HG02759 (cell line): Measurements from ENCODE around the gene AKAP6.
"Not testable (repeated sequence)": the region's sequence is repeated elsewhere in the genome, so short reads cannot be mapped to it uniquely, and the experiment has no call there.

Experiments used
- ATAC-seq: cut with Tn5 transposase; IDR thresholded peaks from one replicate; pipeline ENCODE4 v1.9.1; 2021; ENCODE audit warnings: mild to moderate bottlenecking, moderate library complexity; ENCODE audit not compliant: unreplicated experiment

Gene AKAP6

DNA sequence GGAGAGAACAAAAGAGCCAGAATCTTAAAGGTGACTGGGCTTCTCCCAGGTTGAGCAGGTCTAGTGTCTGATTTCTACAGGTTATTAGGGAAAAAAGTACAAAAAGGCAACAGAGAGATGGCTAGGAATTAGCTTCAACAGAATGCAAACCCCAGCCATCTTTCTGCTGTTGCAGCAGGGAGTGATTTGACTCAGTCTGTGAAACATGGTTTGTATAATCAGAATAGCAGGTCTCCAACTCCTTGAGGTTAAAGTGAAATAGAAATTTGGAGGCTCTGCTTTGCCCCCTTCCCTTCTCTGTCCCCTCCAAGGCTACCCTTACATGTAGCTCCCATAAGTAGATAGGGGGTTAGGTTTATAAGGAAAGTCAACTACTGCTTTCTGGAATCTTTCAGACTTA is 105.8 kb downstream of the AKAP6 start:
- no peak for ATAC-seq

DNA sequence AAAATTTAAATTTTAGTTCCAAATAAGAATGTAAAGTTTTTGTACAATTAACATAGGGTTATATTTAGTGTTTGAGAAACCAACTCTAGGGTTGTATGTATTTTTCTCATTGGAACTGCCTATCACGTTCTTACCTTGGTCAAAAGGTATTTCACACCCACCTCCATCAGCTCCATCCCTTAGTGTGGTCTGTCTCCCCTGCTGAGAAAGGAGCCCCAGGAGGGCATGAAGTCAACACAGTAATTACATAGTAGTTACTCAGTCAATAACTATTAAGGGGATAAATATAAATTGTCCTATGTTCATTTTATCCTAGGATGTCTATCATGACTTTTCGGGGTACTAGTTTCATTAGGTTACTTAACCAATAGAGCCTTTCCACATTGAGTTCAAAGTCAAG is 106.3 kb downstream of the AKAP6 start:
- ATAC-seq: no peak

DNA sequence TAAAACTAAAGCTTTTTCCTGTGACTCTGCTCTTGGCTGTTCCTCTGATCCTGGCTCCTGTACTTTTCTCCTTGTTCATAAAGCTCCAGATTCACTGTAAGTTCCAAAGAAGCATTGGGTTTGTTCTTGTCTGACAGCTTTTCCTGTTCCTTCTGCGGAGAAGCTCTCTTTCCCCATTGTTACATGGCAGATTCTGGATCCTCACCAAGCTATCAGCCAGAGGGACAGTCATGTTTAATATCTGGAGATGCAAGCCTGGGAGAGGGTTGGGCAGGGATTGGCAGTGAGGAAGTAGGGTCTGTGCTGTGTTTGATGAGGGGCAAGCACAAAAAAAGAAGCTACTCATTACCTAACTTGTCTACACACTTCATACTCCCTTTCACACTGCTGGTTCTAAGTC is 107.9 kb downstream of the AKAP6 start:
- no peak for ATAC-seq

DNA sequence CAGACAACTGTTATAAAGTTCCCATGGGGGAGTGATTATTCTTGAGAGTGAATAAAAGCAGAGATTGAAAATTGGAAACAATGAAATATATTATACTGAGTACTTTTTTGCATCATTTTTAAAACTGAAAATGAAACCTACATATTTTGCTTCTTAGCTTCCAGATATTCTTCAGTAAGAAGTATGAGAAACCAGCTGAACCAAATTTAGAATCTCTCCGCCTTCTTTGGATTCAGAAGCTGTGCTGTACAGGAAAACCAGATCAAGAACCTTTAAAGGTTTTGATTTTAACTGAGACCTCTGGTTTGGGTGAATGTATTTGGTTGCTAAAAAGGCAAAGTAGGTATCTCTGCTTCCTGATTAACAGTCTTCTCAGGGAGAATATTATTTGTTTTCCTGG is 109.4 kb downstream of the AKAP6 start:
- ATAC-seq: no peak

DNA sequence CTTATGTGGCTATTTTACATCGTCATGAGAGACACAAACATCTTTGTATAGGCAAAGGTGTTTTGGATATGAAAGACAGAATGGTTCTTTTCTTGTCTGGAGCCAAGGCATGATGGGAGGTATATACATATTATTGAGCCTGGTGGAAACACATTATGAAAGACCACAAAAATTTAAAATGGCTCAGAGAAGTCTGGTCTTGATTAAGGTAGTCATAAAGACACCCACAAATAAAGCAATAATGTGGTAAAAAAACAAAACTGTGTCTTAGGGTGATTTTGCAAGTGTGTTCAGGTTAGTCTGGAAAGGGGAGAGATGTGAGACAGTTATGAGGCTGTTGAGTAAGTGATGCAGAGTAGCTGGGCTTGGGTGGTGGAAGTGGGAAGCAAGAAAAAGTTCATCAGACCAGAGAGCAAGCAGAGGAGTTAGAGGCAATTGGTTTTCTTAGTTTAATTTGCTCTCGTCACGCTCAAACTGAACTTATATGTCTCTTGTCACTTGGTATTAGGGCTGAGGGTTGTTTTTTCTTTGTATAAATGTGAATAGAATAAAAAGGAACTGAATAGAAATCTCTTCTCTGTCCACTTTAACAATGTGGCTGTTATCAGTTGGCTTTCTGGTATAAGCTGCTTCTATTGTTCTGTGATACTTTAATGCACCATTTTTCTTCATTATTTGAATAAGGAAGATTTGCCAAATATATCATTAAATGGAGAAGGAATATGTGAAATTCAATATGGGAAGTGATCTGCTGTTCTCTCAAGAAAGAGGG is 115.0 kb downstream of the AKAP6 start:
- ATAC-seq: no peak

DNA sequence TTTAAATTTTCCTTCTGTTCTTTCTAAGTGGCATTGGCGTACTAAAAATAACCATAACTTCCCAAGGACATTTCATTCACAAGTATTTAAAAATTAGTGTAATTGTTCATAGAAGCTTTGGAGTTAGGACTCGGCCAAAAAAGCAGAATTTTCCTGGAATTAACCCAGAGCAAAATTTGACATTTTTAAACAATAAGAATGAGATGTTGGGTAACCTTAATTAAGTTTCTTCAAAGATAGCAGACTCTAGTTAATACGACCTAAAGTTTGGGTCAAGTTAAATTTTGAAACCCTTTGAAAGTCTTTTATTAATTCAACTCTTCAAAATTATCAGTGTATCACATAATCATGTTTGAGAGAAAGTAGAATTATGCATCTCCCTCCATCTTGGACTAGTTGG is 118.3 kb downstream of the AKAP6 start:
- no peak for ATAC-seq

DNA sequence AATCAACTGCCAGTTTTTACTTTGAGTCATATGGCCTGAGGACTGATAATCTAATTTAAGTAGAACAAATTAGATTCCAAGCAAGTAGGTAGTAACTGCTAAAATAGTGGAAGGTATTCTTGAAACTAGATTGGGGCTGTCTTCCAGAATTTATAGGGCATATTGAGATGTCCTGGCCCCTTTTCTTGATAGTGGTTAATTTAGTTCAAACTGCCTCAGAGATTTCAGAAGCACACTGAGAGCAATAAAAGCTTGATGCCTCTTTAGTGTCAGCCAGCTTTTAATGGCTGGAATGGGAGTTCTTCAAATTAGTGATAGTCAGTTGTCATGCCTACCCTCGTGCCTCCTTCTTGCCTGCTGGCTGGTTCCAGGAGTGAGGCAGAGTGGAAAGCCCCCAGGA is 120.5 kb downstream of the AKAP6 start:
- ATAC-seq: no peak

DNA sequence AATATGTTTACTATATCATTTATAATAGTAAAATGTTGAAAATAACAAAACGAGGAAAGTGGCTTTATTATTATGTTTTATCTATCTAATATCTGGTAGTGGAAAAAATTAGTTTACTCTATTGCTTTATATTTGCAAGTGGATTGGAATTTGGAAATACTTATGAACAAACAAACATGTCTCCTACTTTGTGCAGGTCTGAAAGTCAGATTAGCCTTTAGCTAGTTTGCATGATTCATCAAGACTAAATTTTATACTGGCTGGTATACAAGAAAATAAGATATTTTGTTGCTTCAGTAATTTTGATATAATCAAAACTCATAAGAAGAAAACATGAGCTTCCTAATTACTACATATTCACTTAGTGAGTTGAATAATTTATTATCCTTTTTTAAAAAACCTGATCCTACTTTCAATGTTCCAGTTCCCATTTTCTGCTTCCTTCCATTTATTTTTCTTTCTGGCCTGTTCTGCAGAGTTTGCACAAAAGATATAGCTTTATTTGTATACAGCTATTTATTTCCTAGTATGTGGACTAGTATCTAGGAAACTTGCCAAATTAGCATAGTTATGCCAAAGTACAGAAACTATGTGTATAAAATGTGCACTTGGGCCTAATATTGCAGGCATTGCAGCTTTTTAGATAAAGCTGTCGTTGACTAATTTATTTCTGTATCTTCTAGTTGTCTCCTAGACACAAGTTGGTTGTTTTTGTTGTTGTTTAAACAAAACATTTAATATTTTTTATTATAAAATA is 122.0 kb downstream of the AKAP6 start:
- ATAC-seq: no peak

DNA sequence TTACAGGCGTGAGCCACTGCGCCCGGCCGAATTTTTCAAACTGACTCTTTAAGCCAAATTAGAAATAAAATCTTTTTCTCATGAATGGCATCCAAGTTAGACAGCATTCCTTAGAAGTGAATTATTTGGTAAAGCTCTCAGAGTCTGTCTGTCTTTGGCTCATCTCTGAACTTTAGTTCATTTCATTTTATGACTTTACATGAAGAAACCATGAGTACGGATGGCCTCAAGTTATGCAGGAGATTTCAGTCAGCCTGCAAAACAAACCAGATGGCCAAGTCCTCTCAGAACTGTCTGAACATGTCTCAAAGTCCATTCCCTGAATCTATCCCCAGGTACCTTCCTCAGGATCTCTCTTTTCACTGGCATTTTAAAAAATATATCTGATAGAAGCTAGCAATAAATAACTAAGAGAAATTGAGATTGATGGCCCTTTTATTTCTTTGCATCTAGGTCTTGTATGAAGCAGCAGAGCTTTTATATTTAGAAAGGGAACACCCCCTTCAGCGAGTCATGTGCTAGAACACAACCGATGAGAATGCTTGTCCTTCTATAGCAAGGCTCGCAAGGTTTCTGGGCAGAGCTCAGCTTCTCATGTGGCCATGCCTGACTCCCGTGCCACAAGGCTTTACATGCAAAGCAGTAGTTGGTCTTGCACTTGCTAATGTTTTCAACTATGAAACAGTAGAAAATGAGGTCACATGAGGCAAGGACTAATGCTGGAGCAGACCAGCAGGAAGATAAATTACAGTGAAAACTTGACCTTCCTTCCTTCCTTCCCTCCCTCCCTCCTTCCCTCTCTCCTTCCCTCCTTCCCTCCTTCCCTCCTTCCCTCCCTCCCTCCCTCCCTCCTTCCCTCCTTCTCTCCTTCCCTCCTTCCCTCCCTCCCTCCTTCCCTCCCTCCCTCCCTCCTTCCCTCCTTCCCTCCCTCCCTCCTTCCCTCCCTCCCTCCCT is 125.0 kb downstream of the AKAP6 start:
- no peak for ATAC-seq

DNA sequence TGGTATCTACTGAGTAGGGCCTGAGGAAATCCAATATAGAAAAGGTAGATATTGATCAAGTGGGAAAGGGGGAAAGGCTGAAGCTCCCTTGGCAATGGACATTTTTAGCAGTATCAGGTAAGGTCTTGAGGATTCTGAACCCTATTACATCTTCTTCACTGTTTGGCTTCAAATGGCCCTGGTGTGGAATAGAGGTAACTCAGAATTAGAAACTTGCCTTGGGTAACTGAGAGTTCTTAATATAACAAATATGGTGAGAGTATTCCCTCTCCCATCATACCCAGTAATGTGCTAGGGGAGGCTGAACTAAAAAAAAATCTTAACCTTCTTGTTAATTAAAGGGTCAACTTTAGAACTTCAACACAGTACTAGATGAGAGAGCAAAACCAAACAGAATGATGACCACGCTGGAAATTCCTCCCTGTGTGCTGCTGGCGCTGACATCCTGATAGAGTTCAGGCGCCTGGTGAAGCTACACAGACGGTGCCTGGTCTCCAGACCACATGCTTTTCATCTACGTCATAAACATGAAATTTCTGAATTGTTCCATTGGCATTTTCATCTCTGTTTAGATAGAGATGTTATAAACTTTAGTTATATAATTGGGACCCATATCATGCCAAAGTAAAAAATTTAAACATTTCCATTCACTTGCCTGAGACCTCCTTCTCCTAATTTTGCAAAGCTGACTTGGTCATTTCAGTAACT is 128.3 kb downstream of the AKAP6 start:
- no peak for ATAC-seq

DNA sequence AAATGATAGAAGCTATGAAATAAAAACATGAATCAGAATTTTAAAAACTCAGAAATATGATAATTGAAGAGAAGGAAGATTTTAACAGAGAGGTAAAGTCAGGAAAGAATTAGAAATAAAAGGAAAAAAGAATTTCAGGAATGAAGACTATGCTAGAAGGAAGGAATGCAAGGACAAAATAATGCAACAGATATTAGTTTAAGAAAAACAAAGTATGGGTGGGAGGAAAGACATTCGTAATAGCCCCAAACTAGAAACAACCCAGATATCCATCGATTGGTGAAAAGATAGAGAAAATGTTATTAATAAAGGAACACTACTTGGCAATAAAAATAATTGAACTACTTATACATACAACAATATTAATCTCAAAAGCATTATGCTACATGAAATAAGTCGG is 129.6 kb downstream of the AKAP6 start:
- no peak for ATAC-seq

DNA sequence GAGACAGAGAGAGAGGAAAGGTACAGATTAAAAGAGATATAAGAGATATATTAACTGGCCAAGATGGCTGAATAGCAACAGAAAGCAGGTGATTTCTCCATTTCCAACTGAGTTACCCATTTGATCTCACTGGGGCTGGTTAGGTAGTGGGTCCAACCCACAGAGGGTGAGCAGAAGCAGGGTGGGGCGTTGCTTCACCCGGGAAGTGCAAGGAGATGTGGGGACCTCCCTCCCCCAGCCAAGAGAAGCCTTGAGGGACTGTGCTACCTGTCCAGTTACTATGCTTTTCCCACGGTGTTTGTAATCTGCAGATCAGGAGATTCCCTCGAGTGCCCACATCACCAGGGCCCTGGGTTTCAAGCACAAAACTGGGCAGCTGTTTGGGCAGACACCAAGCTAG is 131.2 kb downstream of the AKAP6 start:
- ATAC-seq: no peak

DNA sequence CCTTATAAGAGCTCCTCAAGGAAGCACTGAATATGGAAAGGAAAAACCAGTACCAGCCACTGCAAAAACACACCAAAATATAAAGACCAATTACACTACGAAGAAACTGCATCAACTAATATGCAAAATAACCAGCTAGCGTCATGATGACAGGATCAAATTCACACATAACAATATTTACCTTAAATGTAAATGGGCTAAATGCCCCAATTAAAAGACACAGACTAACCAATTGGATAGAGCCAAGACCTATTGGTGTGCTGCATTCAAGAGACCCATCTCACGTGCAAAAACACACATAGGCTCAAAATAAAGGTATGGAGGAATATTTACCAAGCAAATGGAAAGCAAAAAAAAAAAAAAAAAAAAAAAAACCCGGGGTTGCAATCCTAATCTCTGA is 133.5 kb downstream of the AKAP6 start:
- not testable (repeated sequence) for ATAC-seq

DNA sequence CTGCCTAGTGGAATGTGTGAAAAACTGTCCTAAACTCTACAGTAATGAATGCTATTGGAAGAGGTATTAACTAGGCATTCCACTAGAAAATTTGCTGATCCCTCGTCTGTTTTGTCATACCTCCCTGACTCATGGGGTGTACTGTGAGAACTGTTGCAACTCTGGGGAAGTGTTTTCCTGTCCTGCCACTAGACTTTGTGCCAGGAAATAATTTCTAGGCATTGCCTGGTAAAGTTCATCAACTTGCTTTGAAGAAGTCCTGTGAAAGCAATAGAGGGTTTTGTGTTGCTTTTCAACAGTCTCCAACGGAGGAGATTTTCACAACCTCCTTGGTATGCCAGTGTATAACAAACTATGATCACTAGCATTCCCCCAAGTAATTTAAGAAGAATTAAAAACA is 139.9 kb downstream of the AKAP6 start:
- ATAC-seq: no peak

DNA sequence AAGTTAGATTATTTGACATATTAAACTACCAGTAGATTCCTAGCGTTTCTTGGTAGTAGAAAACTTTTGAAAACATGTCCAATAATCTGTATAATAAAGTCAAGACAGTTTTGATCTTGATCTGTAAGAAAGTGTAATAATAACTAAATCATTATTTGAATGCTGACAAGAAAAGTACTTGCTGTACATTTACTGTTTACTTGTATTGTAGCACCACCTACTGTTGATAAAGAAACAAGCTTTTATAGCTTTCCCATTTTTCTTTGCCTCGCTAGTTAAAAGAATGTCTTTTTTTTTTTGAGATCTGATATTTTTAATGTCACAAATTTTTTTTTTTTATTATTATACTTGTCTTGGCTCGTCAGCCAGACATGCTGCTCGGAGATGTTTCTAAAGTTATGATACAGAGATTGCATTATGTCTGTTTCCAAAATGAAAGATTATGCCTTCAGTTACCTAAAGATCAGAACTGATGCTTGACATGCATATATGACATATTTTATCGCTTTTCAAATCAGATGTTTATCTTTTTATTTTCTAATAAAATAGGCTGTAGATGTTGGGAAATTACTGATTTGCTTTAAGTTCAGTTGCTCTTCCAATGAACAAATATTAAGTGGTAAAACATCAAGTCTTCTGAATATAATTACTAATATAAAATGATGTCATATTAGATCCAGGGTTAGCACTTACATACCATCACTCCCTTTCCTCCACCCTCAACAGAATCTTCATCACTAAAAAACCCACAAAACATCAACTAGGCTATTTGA is 140.5 kb downstream of the AKAP6 start:
- no peak for ATAC-seq

DNA sequence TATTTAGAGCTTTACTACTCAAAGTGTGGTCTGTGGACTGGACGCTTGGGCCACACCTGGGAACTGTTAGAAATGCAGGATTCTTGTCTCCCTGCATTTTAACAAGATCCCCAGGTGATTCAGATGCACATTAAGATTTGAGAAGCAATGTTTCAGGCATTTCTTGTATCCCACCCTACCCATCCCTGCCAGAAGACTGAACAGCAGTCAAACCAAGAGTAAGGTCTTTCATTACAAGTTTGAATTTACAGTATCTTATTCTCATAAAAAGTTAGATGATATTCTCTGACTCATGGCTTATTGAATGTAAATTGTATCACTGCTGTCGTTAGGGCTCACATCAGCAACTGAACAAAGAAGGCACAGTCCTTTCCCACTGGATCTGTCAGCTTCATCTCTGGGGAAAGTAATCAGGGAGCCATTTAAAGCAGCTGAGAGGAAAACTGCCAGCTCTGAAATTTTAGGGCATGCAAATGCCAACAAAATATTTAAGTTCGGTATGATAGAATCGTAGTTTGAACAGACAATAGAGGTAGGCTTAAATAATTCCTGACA is 141.1 kb downstream of the AKAP6 start:
- no peak for ATAC-seq

DNA sequence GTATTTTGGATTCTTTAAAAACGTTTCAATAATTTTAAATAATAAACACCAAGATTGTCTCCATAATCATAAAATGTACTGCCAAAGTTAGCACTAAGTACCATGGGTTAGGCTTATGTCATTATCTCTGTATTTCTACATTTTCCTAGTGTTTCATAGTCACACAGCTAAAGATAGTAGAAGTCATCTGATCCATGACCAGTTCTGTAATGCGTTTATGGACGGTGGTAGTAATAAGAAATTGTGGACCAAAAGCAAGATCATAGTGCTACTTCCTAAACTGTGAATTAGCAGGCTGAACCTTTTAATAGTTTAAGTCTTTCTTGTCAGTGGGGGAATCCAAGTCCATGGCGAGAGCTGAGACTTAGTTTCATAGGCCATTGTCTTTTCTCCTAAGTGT is 142.1 kb downstream of the AKAP6 start:
- no peak for ATAC-seq

DNA sequence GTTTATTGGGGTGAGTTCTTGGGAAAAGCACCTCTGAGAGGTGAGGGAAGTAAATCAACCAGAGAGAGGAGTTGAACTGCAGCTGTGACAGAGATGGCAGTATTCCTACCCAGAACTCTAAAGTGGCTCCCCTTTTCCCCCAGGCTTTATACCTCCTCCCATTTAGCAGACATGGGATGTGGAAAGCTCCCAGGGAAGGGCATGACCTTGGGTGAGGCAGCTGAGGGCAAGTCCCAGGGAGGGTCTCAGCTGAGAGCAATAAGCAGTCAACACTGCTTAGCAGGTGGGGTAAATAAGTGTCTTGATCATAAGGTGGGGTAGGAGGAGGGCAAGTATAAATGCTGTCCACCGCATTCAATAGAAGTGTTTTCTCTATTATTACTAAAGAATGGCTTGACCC is 143.0 kb downstream of the AKAP6 start:
- no peak for ATAC-seq

DNA sequence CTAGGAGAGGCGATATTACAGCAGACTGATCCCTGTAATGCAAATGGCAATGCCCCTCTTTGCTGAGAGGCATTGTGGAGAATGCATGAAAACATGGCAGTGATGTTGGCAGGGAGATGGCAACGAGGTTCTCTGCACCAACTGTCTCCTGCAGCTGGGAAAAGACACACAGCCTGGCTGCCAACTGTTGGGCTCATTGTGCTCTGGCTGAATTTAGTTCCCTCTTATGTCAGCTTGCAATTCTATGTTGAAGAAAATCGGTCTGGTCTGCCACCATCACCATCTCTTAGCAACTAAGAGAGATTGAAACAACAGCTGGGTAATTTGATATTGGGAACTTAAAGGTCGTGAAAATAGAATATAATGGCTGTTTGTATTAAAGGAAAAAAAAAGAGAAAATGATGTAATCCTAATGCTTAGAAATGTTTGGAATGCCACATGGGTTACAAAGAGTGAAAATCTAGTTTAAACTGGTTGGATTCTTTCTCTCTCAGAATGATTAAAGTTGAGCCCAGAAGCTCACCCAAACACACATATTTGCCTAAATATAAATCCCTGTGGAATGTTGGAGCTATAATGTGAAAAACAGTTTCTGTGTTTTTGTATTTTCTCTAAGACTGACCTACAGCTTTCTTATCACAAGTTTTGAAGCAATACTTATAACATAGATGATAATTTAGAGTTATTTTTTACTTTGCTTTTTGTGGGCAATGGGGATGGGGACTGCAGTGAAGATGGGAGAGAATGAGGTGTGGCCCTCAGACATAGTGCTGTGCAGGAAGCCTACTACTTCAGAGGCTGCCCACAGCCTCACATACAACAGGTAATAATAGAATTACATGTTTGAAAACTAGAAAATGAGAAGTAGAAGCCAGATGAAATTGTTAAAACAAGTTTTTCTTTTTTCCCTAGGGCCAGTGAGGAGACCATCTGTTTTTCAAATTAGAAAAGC is 143.7 kb downstream of the AKAP6 start:
- no peak for ATAC-seq
